SJCRH30 (cell line): ENCODE data around the gene OXGR1. TPM values are rescaled to one million over a fixed set of nuclear protein-coding genes. Genes with fewer than 3 reads are reported as not detected.
"Not testable (repeated sequence)": the region's sequence is repeated elsewhere in the genome, so short reads cannot be mapped to it uniquely, and the experiment has no call there.

Experiments
- DNase-seq, 2 experiments: peaks; one replicate each; pipeline ENCODE4 v3.0.0-alpha.2; 2015 to 2020
- H3K27ac ChIP-seq: fragments of 250-450 bp; sonication (Bioruptor Pico); 2 replicates; pipeline ENCODE4 v1.5.1; 2020; ENCODE audit warnings: mild to moderate bottlenecking, moderate library complexity
- H3K27me3 ChIP-seq: fragments of 250-450 bp; sonication (Bioruptor Pico); 2 replicates; pipeline ENCODE4 v1.5.1; 2020; ENCODE audit warnings: mild to moderate bottlenecking, moderate library complexity
- H3K36me3 ChIP-seq: fragments of 250-450 bp; sonication (Bioruptor Pico); 2 replicates; pipeline ENCODE4 v1.5.1; 2020; ENCODE audit warnings: mild to moderate bottlenecking, moderate library complexity
- H3K4me1 ChIP-seq: fragments of 250-450 bp; sonication (Bioruptor Pico); 2 replicates; pipeline ENCODE4 v1.5.1; 2020; ENCODE audit warnings: mild to moderate bottlenecking, moderate library complexity
- H3K4me3 ChIP-seq: fragments of 250-450 bp; sonication (Bioruptor Pico); 2 replicates; pipeline ENCODE4 v1.5.1; 2020; ENCODE audit warnings: mild to moderate bottlenecking, moderate library complexity
- H3K9me3 ChIP-seq: fragments of 250-450 bp; sonication (Bioruptor Pico); replicated peaks from 2 replicates; pipeline ENCODE4 v1.5.1; 2020; ENCODE audit warnings: mild to moderate bottlenecking, moderate library complexity
- total RNA-seq: library from RNA; depleted of rRNA; stranded (reverse); fragments of >200 nt; shearing (Covaris generic); gene quantifications from 2 replicates; pipeline ENCODE4 v1.2.3, GENCODE V29; 2014; rRNA removed

Gene OXGR1
- not detected in 2 replicates for total RNA-seq

GRCh38 chr13:96994017-96994857 lies at the start of gene OXGR1:
Gene OXGR1 (minus strand): TSS chr13:96994476. CDS start chr13:96987759, 6,717 bp downstream.
- no peaks in the 10 kb centered on the region for H3K4me1 ChIP-seq
- no peaks in the 10 kb centered on the region for H3K27me3 ChIP-seq
- DNase-seq, result no peak
- no peak within 1 kb of the TSS for H3K4me3 ChIP-seq
- no peak within 1 kb of the TSS for H3K27ac ChIP-seq
- 0 out of 2 replicates have a peak, but pooled peaks cover 2% of the 10 kb centered on the region for H3K9me3 ChIP-seq
- no peaks in the 10 kb centered on the region for H3K36me3 ChIP-seq

- H3K27me3 ChIP-seq, result no peaks in the 10 kb centered on the region
- H3K27ac ChIP-seq, result no peak overlapping the region
- no peak for DNase-seq
- H3K4me3 ChIP-seq, result no peak overlapping the region
- H3K36me3 ChIP-seq, result no peaks in the 10 kb centered on the region
- no peaks in the 10 kb centered on the region for H3K9me3 ChIP-seq
- no peaks in the 10 kb centered on the region for H3K4me1 ChIP-seq
These were observed 49.0 kb upstream of the OXGR1 start for GRCh38 chr13:97043302-97043701.

- no peaks in the 10 kb centered on the region for H3K27me3 ChIP-seq
- H3K27ac ChIP-seq, result no peak overlapping the region
- peak; percentile 16 to 56 for DNase-seq
- H3K36me3 ChIP-seq, result no peaks in the 10 kb centered on the region
- H3K9me3 ChIP-seq, result no peaks in the 10 kb centered on the region
- no peaks in the 10 kb centered on the region for H3K4me1 ChIP-seq
- no peak overlapping the region for H3K4me3 ChIP-seq
These were observed 36.6 kb upstream of the OXGR1 start for GRCh38 chr13:97030705-97031452.

- no peaks in the 10 kb centered on the region; the same call in 1 of the 2 replicates for H3K9me3 ChIP-seq
These were observed 34.4 kb upstream of the OXGR1 start for GRCh38 chr13:97028441-97029299.

GRCh38 chr13:97027162-97027554 lies 32.9 kb upstream of the OXGR1 start:
- Histone ChIP-seq H3K4me3 (no peak overlapping the region), H3K27me3 (no peaks in the 10 kb centered on the region), H3K27ac (no peak overlapping the region), H3K9me3 (no peaks in the 10 kb centered on the region; the same call in 1 of the 2 replicates), H3K36me3 (no peaks in the 10 kb centered on the region), H3K4me1 (no peaks in the 10 kb centered on the region)
- DNase-seq, result no peak

More at GRCh38 chr13:97028441-97029299, 34.4 kb upstream of the OXGR1 start:
- H3K4me1 ChIP-seq, result no peaks in the 10 kb centered on the region
- no peak overlapping the region for H3K4me3 ChIP-seq
- H3K36me3 ChIP-seq, result no peaks in the 10 kb centered on the region
- H3K27me3 ChIP-seq, result no peaks in the 10 kb centered on the region
- DNase-seq, result peak; percentile 42 to 67
- H3K27ac ChIP-seq, result no peak overlapping the region

- DNase-seq, result no peak
- Histone ChIP-seq H3K27me3 (no peaks in the 10 kb centered on the region), H3K36me3 (no peaks in the 10 kb centered on the region), H3K9me3 (no peaks in the 10 kb centered on the region; the same call in 1 of the 2 replicates), H3K4me3 (no peak overlapping the region), H3K4me1 (no peaks in the 10 kb centered on the region), H3K27ac (no peak overlapping the region)
These were observed 32.4 kb upstream of the OXGR1 start for GRCh38 chr13:97026531-97027161.

GRCh38 chr13:97023812-97024211 lies 29.5 kb upstream of the OXGR1 start:
- H3K9me3 ChIP-seq, H3K4me3 ChIP-seq, H3K36me3 ChIP-seq, H3K4me1 ChIP-seq, H3K27me3 ChIP-seq, H3K27ac ChIP-seq, DNase-seq: not testable (repeated sequence)

- Histone ChIP-seq H3K36me3 (no peaks in the 10 kb centered on the region), H3K27ac (no peak overlapping the region), H3K27me3 (no peaks in the 10 kb centered on the region), H3K4me1 (no peaks in the 10 kb centered on the region), H3K9me3 (no peaks in the 10 kb centered on the region; the same call in 1 of the 2 replicates), H3K4me3 (no peak overlapping the region)
- no peak for DNase-seq
These were observed 28.8 kb upstream of the OXGR1 start for GRCh38 chr13:97023117-97023516.

GRCh38 chr13:97021241-97021640 lies 27.0 kb upstream of the OXGR1 start:
- Histone ChIP-seq H3K4me3 (no peak overlapping the region), H3K36me3 (no peaks in the 10 kb centered on the region), H3K27ac (no peak overlapping the region), H3K4me1 (no peaks in the 10 kb centered on the region), H3K27me3 (no peaks in the 10 kb centered on the region), H3K9me3 (no peaks in the 10 kb centered on the region; the same call in 1 of the 2 replicates)
- DNase-seq, result no peak

GRCh38 chr13:97020689-97021240 lies 26.5 kb upstream of the OXGR1 start:
- Histone ChIP-seq H3K36me3 (no peaks in the 10 kb centered on the region), H3K4me1 (no peaks in the 10 kb centered on the region), H3K4me3 (no peak overlapping the region), H3K27me3 (no peaks in the 10 kb centered on the region), H3K27ac (no peak overlapping the region), H3K9me3 (no peaks in the 10 kb centered on the region; the same call in 1 of the 2 replicates)
- DNase-seq, result no peak

GRCh38 chr13:97020194-97020593 lies 25.9 kb upstream of the OXGR1 start:
- H3K9me3 ChIP-seq, result no peaks in the 10 kb centered on the region; the same call in 1 of the 2 replicates
- H3K27ac ChIP-seq, result no peak overlapping the region
- H3K27me3 ChIP-seq, result no peaks in the 10 kb centered on the region

GRCh38 chr13:97019236-97019635 lies 25.0 kb upstream of the OXGR1 start:
- Histone ChIP-seq H3K4me1 (no peaks in the 10 kb centered on the region), H3K27me3 (no peaks in the 10 kb centered on the region), H3K9me3 (no peaks in the 10 kb centered on the region; the same call in 1 of the 2 replicates), H3K4me3 (no peak overlapping the region), H3K27ac (no peak overlapping the region), H3K36me3 (no peaks in the 10 kb centered on the region)
- no peak for DNase-seq

More at GRCh38 chr13:97020194-97020593, 25.9 kb upstream of the OXGR1 start:
- no peak for DNase-seq
- Histone ChIP-seq H3K36me3 (no peaks in the 10 kb centered on the region), H3K4me3 (no peak overlapping the region), H3K4me1 (no peaks in the 10 kb centered on the region)

GRCh38 chr13:97018029-97018819 lies 23.9 kb upstream of the OXGR1 start:
- H3K4me1 ChIP-seq, result no peaks in the 10 kb centered on the region
- H3K27me3 ChIP-seq, result no peaks in the 10 kb centered on the region
- DNase-seq, result peak; percentile 24 to 74
- H3K27ac ChIP-seq, result no peak overlapping the region
- no peak overlapping the region; the same call in 1 of the 2 replicates for H3K4me3 ChIP-seq
- no peaks in the 10 kb centered on the region for H3K9me3 ChIP-seq
- H3K36me3 ChIP-seq, result no peaks in the 10 kb centered on the region
